ENCODE results near the gene FUT4. TPM values are rescaled to one million over a fixed set of nuclear protein-coding genes. Genes with fewer than 3 reads are reported as not detected.

Gene FUT4
- total RNA-seq, 1 experiment from 2014 or later = 5.7 TPM

DNA sequence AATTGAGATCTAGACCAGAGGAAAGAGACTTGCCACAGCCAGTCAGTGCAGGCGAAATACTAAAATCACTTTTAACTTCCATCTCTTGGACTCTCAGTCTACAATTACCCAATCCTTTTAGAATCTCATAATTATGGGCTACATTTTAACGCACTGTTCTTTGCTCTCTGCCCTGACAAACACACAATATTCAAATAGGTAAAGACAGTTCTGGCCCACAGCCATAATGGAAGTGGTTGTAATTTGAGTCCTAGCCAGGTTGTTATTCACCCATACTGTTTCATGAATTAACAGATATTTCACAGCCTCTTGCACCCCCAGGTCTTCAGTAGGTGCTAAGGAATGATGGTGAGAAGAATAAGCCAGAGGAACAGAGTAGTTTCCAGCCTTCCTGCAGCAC lies 30.6 kb upstream of the FUT4 start:
- Histone ChIP-seq H3K9me2 (ENCODE audit: insufficient read depth) (no peaks in the 10 kb centered on the region), H3K27ac (ENCODE audit: low read depth, low read length) (no peak overlapping the region), H3K27me3 (ENCODE audit: insufficient read depth, low read length) (no peaks in the 10 kb centered on the region), H3K9me3 (ENCODE audit: control insufficient read depth in 1 of 2, insufficient read depth in 1 of 2, low read depth in 1 of 2, low read length in 2 of 2) (no peaks in the 10 kb centered on the region), H4K20me1 (ENCODE audit: insufficient read depth) (no peaks in the 10 kb centered on the region), H3K4me3 (replicated peaks in 1 of 2; ENCODE audit: low read depth in 1 of 2, low read length in 2 of 2) (no peak overlapping the region), H3K4me2 (ENCODE audit: low read length) (no peak overlapping the region), H3K79me2 (ENCODE audit: insufficient read depth, low read length) (no peaks in the 10 kb centered on the region), H3K4me1 (ENCODE audit: control insufficient read depth in 1 of 2, insufficient read depth in 2 of 2, low read length in 2 of 2) (no peaks in the 10 kb centered on the region), H3K9ac (ENCODE audit: low read length) (no peak overlapping the region), H2AFZ (ENCODE audit: low read depth, low read length, poor library complexity, severe bottlenecking) (no peak overlapping the region), H3K36me3 (ENCODE audit: control insufficient read depth in 1 of 2, insufficient read depth in 2 of 2, low read length in 2 of 2) (no peaks in the 10 kb centered on the region)
- ChIA-PET RAD21 (ENCODE audit: low non-redundant PET in 1 of 2, low total read pairs in 2 of 2, uncharacterized antibody in 2 of 2, unreplicated experiment in 2 of 2) (no interaction called here), CTCF (no interaction called here), POLR2A (no interaction called here)
- TF ChIP-seq CBX3 (IDR thresholded peaks at IDR 0.05; ENCODE audit: low read depth) = no peak
- no peak for TF ChIP-seq ZFX (IDR thresholded peaks at IDR 0.05)
- no peak for TF ChIP-seq JUND (IDR thresholded peaks at IDR 0.05)
- TF ChIP-seq ELF1 (IDR thresholded peaks at IDR 0.05; ENCODE audit: borderline replicate concordance, low read depth) = no peak
- no peak for TF ChIP-seq POLR2A (IDR thresholded peaks at IDR 0.05; ENCODE audit: borderline replicate concordance, extremely low read depth, insufficient read depth, insufficient read length)
- no peak for TF ChIP-seq RAD21 (IDR thresholded peaks at IDR 0.05; ENCODE audit: low read depth)
- TF ChIP-seq, protein P1, sequence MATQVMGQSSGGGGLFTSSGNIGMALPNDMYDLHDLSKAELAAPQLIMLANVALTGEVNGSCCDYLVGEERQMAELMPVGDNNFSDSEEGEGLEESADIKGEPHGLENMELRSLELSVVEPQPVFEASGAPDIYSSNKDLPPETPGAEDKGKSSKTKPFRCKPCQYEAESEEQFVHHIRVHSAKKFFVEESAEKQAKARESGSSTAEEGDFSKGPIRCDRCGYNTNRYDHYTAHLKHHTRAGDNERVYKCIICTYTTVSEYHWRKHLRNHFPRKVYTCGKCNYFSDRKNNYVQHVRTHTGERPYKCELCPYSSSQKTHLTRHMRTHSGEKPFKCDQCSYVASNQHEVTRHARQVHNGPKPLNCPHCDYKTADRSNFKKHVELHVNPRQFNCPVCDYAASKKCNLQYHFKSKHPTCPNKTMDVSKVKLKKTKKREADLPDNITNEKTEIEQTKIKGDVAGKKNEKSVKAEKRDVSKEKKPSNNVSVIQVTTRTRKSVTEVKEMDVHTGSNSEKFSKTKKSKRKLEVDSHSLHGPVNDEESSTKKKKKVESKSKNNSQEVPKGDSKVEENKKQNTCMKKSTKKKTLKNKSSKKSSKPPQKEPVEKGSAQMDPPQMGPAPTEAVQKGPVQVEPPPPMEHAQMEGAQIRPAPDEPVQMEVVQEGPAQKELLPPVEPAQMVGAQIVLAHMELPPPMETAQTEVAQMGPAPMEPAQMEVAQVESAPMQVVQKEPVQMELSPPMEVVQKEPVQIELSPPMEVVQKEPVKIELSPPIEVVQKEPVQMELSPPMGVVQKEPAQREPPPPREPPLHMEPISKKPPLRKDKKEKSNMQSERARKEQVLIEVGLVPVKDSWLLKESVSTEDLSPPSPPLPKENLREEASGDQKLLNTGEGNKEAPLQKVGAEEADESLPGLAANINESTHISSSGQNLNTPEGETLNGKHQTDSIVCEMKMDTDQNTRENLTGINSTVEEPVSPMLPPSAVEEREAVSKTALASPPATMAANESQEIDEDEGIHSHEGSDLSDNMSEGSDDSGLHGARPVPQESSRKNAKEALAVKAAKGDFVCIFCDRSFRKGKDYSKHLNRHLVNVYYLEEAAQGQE (IDR thresholded peaks at IDR 0.05; ENCODE audit: low read depth) = no peak
- intact Hi-C loops (cut with micrococcal nuclease) = loop anchor here (10.0 kb wide), 1 partner anchor 1912 kb away; no protein-coding TSS in a partner anchor
- no peak for ATAC-seq
- DNase-seq (ENCODE audit: low read depth, low spot score) = no peak
- no TSS peak for BruUV-seq (replicated peaks)

DNA sequence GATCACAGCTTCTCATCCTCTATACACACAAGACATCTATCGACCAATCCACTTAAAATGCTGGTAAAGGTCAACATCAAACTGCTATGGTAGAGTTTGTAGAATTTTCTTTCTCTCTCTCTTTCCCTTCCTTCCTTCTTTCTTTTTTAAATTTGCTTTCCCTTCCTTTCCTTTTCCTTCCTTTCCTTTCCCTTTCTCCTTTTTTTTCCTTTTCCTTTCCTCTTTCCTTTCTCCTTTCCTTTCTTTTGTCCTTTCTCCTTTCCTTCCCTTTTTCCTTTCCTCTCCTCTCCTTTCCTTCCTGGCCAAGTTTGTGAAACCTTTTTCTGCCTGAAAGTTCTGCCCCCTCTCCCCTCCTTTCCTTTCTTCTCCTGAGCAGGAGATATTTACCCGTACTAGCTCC lies 28.3 kb upstream of the FUT4 start:
- BruUV-seq (replicated peaks) = no TSS peak
- Histone ChIP-seq H4K20me1 (ENCODE audit: insufficient read depth) (no peaks in the 10 kb centered on the region), H3K36me3 (ENCODE audit: control insufficient read depth in 1 of 2, insufficient read depth in 2 of 2, low read length in 2 of 2) (no peaks in the 10 kb centered on the region), H3K27ac (ENCODE audit: low read depth, low read length) (no peak overlapping the region), H3K4me2 (ENCODE audit: low read length) (no peak overlapping the region), H3K27me3 (ENCODE audit: insufficient read depth, low read length) (no peaks in the 10 kb centered on the region), H3K9me2 (ENCODE audit: insufficient read depth) (no peaks in the 10 kb centered on the region), H2AFZ (ENCODE audit: low read depth, low read length, poor library complexity, severe bottlenecking) (no peak overlapping the region), H3K9me3 (ENCODE audit: control insufficient read depth in 1 of 2, insufficient read depth in 1 of 2, low read depth in 1 of 2, low read length in 2 of 2) (no peaks in the 10 kb centered on the region), H3K4me3 (replicated peaks in 1 of 2; ENCODE audit: low read depth in 1 of 2, low read length in 2 of 2) (no peak overlapping the region), H3K9ac (ENCODE audit: low read length) (no peak overlapping the region), H3K79me2 (ENCODE audit: insufficient read depth, low read length) (no peaks in the 10 kb centered on the region), H3K4me1 (ENCODE audit: control insufficient read depth in 1 of 2, insufficient read depth in 2 of 2, low read length in 2 of 2) (no peaks in the 10 kb centered on the region)
- CTCF ChIA-PET = interaction anchor here (0.9 kb wide), 1 partner anchor 10 kb away, joined by 5 read pairs; no protein-coding TSS in a partner anchor
- POLR2A ChIA-PET = no interaction called here
- no peak for DNase-seq (ENCODE audit: low read depth, low spot score)
- no peak for TF ChIP-seq YY1 (IDR thresholded peaks at IDR 0.05; ENCODE audit: extremely low read depth, insufficient replicate concordance, low read depth, low read length)
- TF ChIP-seq, protein P2, sequence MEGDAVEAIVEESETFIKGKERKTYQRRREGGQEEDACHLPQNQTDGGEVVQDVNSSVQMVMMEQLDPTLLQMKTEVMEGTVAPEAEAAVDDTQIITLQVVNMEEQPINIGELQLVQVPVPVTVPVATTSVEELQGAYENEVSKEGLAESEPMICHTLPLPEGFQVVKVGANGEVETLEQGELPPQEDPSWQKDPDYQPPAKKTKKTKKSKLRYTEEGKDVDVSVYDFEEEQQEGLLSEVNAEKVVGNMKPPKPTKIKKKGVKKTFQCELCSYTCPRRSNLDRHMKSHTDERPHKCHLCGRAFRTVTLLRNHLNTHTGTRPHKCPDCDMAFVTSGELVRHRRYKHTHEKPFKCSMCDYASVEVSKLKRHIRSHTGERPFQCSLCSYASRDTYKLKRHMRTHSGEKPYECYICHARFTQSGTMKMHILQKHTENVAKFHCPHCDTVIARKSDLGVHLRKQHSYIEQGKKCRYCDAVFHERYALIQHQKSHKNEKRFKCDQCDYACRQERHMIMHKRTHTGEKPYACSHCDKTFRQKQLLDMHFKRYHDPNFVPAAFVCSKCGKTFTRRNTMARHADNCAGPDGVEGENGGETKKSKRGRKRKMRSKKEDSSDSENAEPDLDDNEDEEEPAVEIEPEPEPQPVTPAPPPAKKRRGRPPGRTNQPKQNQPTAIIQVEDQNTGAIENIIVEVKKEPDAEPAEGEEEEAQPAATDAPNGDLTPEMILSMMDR (IDR thresholded peaks at IDR 0.05 in 2 of 3, conservative IDR thresholded peaks at IDR 0.05 in 1 of 3; ENCODE audit: borderline replicate concordance in 1 of 3, insufficient read depth in 1 of 3, low read depth in 2 of 3, low read length in 2 of 3) = no peak
- TF ChIP-seq, protein P3, sequence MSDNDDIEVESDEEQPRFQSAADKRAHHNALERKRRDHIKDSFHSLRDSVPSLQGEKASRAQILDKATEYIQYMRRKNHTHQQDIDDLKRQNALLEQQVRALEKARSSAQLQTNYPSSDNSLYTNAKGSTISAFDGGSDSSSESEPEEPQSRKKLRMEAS (IDR thresholded peaks at IDR 0.05) = no peak
- TF ChIP-seq SIN3A (IDR thresholded peaks at IDR 0.05; ENCODE audit: low read depth) = no peak
- no peak for TF ChIP-seq SRF (IDR thresholded peaks at IDR 0.05; ENCODE audit: low read depth)
- TF ChIP-seq ZNF274 (IDR thresholded peaks at IDR 0.05; ENCODE audit: low read depth, low read length) = no peak
- no peak for TF ChIP-seq POLR2A (IDR thresholded peaks at IDR 0.05; ENCODE audit: borderline replicate concordance, extremely low read depth, insufficient read depth, insufficient read length)
- TF ChIP-seq, protein P4, sequence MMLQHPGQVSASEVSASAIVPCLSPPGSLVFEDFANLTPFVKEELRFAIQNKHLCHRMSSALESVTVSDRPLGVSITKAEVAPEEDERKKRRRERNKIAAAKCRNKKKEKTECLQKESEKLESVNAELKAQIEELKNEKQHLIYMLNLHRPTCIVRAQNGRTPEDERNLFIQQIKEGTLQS (IDR thresholded peaks at IDR 0.05) = no peak
- TF ChIP-seq EZH2phosphoT487 (IDR thresholded peaks at IDR 0.05; ENCODE audit: borderline replicate concordance) = no peak
- no peak for TF ChIP-seq RAD21 (IDR thresholded peaks at IDR 0.05; ENCODE audit: low read depth)
- TF ChIP-seq EGR1 (IDR thresholded peaks at IDR 0.05; ENCODE audit: low read depth) = no peak
- RAD21 ChIA-PET (ENCODE audit: low non-redundant PET in 1 of 2, low total read pairs in 2 of 2, uncharacterized antibody in 2 of 2, unreplicated experiment in 2 of 2) = no interaction called here
- no peak for ATAC-seq
- intact Hi-C loops (cut with micrococcal nuclease) = loop anchor here (10.0 kb wide), 1 partner anchor 1909 kb away; no protein-coding TSS in a partner anchor
